Nephron progenitor cell (in vitro differentiated cells): Measurements from ENCODE around the gene TGFBRAP1.

Source experiments
- DNase-seq: peaks from one replicate; pipeline ENCODE4 v3.0.0; 2021
- H3K27ac Mint-ChIP-seq: 2 replicates; pipeline ENCODE4 v1.8.0; 2021; ENCODE audit warnings: mild to moderate bottlenecking, moderate library complexity, mixed read lengths
- H3K27me3 Mint-ChIP-seq: 2 replicates; pipeline ENCODE4 v1.8.0; 2021; ENCODE audit warnings: mild to moderate bottlenecking, low read depth, mixed read lengths; ENCODE audit not compliant: poor library complexity
- H3K36me3 Mint-ChIP-seq: 2 replicates; pipeline ENCODE4 v1.8.0; 2021; ENCODE audit warnings: low read depth, mixed read lengths
- H3K4me1 Mint-ChIP-seq: 2 replicates; pipeline ENCODE4 v1.8.0; 2021; ENCODE audit warnings: mixed read lengths
- H3K4me3 Mint-ChIP-seq: 2 replicates; pipeline ENCODE4 v1.8.0; 2021; ENCODE audit warnings: mild to moderate bottlenecking, moderate library complexity, mixed read lengths
- H3K9me3 Mint-ChIP-seq: 2 replicates; pipeline ENCODE4 v1.8.0; 2021; ENCODE audit warnings: mild to moderate bottlenecking, moderate library complexity, mixed read lengths
- CTCF ChIP-seq: fragments of 200-600 bp; sonication (generic); IDR thresholded peaks from 2 replicates; pipeline ENCODE4 v1.5.0; 2021; ENCODE audit warnings: antibody characterized with exemption

Gene TGFBRAP1

DNA sequence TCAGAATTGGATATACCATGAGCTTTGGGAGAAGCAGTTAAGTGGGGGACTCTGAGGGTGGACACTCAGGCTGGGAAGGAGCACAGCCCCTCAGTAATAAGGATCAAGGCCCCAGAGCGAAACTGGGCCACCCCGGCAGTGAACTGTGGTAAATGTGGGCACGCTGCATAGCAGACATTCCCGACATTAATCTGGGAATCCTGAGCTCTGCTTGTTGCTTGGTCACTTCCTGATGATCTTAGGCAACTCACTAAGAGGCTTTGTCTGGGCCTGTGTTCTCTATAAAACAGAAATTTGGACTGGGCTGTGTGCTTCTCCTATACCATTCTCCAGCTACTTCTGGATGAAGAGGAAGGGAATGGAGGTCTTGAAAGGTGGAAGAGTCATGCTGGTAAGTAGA is 4.8 kb downstream of the TGFBRAP1 start:
- Mint-ChIP-seq H3K27me3 (peaks cover 5% of the 10 kb centered on the region), H3K27ac (peak overlapping the region; percentile 92)
- no peak for DNase-seq

GRCh38 chr2:105324101-105324500 is 5.4 kb downstream of the TGFBRAP1 start:
- H3K27me3 Mint-ChIP-seq, result peaks cover 5% of the 10 kb centered on the region
- H3K9me3 Mint-ChIP-seq, result no peaks in the 10 kb centered on the region
- DNase-seq, result no peak
- H3K4me1 Mint-ChIP-seq, result peaks cover 25% of the 10 kb centered on the region
- H3K27ac Mint-ChIP-seq, result no peak overlapping the region
- no peak overlapping the region for H3K4me3 Mint-ChIP-seq
- no peak for TF ChIP-seq CTCF
- H3K36me3 Mint-ChIP-seq, result peaks cover 4% of the 10 kb centered on the region

More for the DNA sequence above, 4.8 kb downstream of the TGFBRAP1 start:
- Mint-ChIP-seq H3K4me3 (no peak overlapping the region), H3K9me3 (no peaks in the 10 kb centered on the region), H3K36me3 (peaks cover 4% of the 10 kb centered on the region), H3K4me1 (peaks cover 28% of the 10 kb centered on the region)
- TF ChIP-seq CTCF, result no peak

GRCh38 chr2:105323111-105323510 is 6.4 kb downstream of the TGFBRAP1 start:
- H3K36me3 Mint-ChIP-seq, result peaks cover 4% of the 10 kb centered on the region
- no peak for TF ChIP-seq CTCF
- H3K27ac Mint-ChIP-seq, result peak overlapping the region; percentile 41
- H3K27me3 Mint-ChIP-seq, result peaks cover 2% of the 10 kb centered on the region
- peaks cover 15% of the 10 kb centered on the region for H3K4me1 Mint-ChIP-seq
- no peaks in the 10 kb centered on the region for H3K9me3 Mint-ChIP-seq
- DNase-seq, result no peak
- H3K4me3 Mint-ChIP-seq, result no peak overlapping the region

GRCh38 chr2:105321875-105322646 is 7.5 kb downstream of the TGFBRAP1 start:
- TF ChIP-seq CTCF, result no peak
- H3K27me3 Mint-ChIP-seq, result peaks cover 5% of the 10 kb centered on the region
- no peak overlapping the region for H3K27ac Mint-ChIP-seq
- no peak for DNase-seq
- no peak overlapping the region for H3K4me3 Mint-ChIP-seq
- peaks cover 14% of the 10 kb centered on the region for H3K4me1 Mint-ChIP-seq
- no peaks in the 10 kb centered on the region for H3K9me3 Mint-ChIP-seq
- H3K36me3 Mint-ChIP-seq, result peaks cover 10% of the 10 kb centered on the region

DNA sequence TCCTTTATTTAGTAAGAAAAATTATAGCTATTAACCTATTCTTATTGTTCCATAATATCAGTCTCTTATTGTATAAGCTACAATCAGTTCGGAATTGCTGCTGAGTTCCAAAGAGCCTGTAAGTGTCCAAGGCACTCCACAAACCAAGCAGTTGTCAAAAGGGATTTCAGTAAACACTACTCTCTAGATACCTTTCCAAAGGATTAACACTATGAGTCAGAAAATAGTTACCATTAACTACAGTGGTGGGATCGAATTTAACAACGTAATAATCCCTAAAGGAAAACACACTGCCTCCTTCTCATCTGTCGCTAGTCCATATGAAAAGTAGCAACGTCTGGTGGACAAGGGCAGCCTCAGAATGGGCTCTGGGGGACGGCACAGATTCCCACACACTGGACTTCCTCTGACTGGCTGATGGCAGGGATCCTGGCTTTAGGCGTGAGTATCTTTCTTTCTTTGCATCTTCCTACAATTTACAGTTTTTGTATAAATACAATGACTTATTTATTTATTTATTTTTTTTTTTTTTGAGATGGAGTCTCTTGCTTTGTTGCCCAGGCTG is 8.8 kb downstream of the TGFBRAP1 start:
- H3K4me3 Mint-ChIP-seq, result no peak overlapping the region
- DNase-seq, result no peak

More for the DNA sequence above, 8.8 kb downstream of the TGFBRAP1 start:
- H3K4me1 Mint-ChIP-seq, result peaks cover 14% of the 10 kb centered on the region
- no peak for TF ChIP-seq CTCF
- no peaks in the 10 kb centered on the region for H3K9me3 Mint-ChIP-seq
- no peak overlapping the region for H3K27ac Mint-ChIP-seq
- H3K27me3 Mint-ChIP-seq, result peaks cover 5% of the 10 kb centered on the region
- peaks cover 10% of the 10 kb centered on the region for H3K36me3 Mint-ChIP-seq
